PC-9 (cell line): ENCODE results near the gene CAPG. TPM values are rescaled to one million over a fixed set of nuclear protein-coding genes. Genes with fewer than 3 reads are reported as not detected.
"Not testable (repeated sequence)": the region's sequence is repeated elsewhere in the genome, so short reads cannot be mapped to it uniquely, and the experiment has no call there.

Experiments
- BruUV-seq: library from RNA; stranded (reverse); fragments of 400-500 nt; replicated peaks from 2 replicates; lab custom pipeline; 2021; lab: Mats Ljungman, UMichigan
- CTCF ChIA-PET: fragments of 300-600 bp; sonication (Branson Sonifier 250); formaldehyde crosslinking; loops from one replicate; lab custom pipeline; 2022; ENCODE audit warnings: antibody characterized with exemption; lab: Charles Lee
- POLR2A ChIA-PET: fragments of 300-600 bp; sonication (Branson Sonifier 250); formaldehyde crosslinking; loops from one replicate; lab custom pipeline; 2022; ENCODE audit warnings: antibody characterized with exemption; ENCODE audit not compliant: unreplicated experiment; lab: Charles Lee
- DNase-seq, 2 experiments: peaks; one replicate each; pipeline versions ENCODE4 v3.0.0 to v3.0.0-alpha.2; 2015 to 2022; ENCODE audit warnings: mixed read lengths in 1 of 2
- H2AFZ ChIP-seq: fragments of 200-600 bp; sonication (generic); 2 replicates; pipeline ENCODE4 v1.8.1; 2017; ENCODE audit warnings: antibody characterized with exemption
- H3F3A ChIP-seq: fragments of 200-600 bp; sonication (generic); 2 replicates; pipeline ENCODE4 v1.8.1; 2017; ENCODE audit warnings: antibody characterized with exemption, mild to moderate bottlenecking, low read depth; ENCODE audit not compliant: insufficient read depth
- H3K27ac ChIP-seq: fragments of 200-600 bp; sonication (generic); 2 replicates; pipeline ENCODE4 v1.6.1; 2016; ENCODE audit warnings: mixed run types
- H3K27me3 ChIP-seq: fragments of 200-600 bp; sonication (generic); 2 replicates; pipeline ENCODE4 v1.6.1; 2016; ENCODE audit warnings: low read depth, mixed run types; ENCODE audit not compliant: insufficient read depth
- H3K36me3 ChIP-seq: fragments of 200-600 bp; sonication (generic); 2 replicates; pipeline ENCODE4 v1.6.1; 2016; ENCODE audit warnings: low read depth, mixed run types
- H3K4me1 ChIP-seq: fragments of 200-600 bp; sonication (generic); replicated peaks from 2 replicates; pipeline ENCODE4 v1.6.1; 2016; ENCODE audit warnings: mixed run types; ENCODE audit not compliant: insufficient read depth
- H3K4me2 ChIP-seq: fragments of 200-600 bp; sonication (generic); 2 replicates; pipeline ENCODE4 v1.6.1; 2017; ENCODE audit warnings: mixed run types
- H3K4me3 ChIP-seq: fragments of 200-600 bp; sonication (generic); 2 replicates; pipeline ENCODE4 v1.6.1; 2016; ENCODE audit warnings: mixed run types
- H3K79me2 ChIP-seq: fragments of 200-600 bp; sonication (generic); 2 replicates; pipeline ENCODE4 v1.6.1; 2017; ENCODE audit warnings: low read depth, mixed run types
- H3K9me2 ChIP-seq: fragments of 200-600 bp; sonication (generic); 2 replicates; pipeline ENCODE4 v1.8.1; 2017; ENCODE audit warnings: mild to moderate bottlenecking; ENCODE audit not compliant: insufficient read depth
- H3K9me3 ChIP-seq: fragments of 200-600 bp; sonication (generic); 2 replicates; pipeline ENCODE4 v1.8.1; 2016; ENCODE audit warnings: low read depth; ENCODE audit not compliant: insufficient read depth
- H4K20me1 ChIP-seq: fragments of 200-600 bp; sonication (generic); 2 replicates; pipeline ENCODE4 v1.8.1; 2017; ENCODE audit not compliant: insufficient read depth
- CTCF ChIP-seq: fragments of 200-600 bp; sonication (generic); conservative IDR thresholded peaks from 2 replicates; pipeline ENCODE4 v1.6.1; 2017; ENCODE audit warnings: mixed run types, antibody characterized with exemption, mild to moderate bottlenecking, moderate library complexity
- EZH2 ChIP-seq: fragments of 200-600 bp; sonication (generic); IDR thresholded peaks from 2 replicates; pipeline ENCODE4 v1.8.0; 2017; ENCODE audit warnings: antibody characterized with exemption, low read depth
- intact Hi-C: fragments of 100-400 bp; cut with micrococcal nuclease; formaldehyde crosslinking; loops from one replicate; pipeline ENCODE4 v1.10.0; 2022; ENCODE audit not compliant: unreplicated experiment
- total RNA-seq: library from RNA; stranded (reverse); gene quantifications from 2 replicates; pipeline ENCODE4 v1.2.3, GENCODE V29; 2021

CAPG gene
- total RNA-seq, 1 experiment from 2014 or later = 417 TPM

- no peaks in the 10 kb centered on the region for H3K9me2 ChIP-seq
- peaks cover 34% of the 10 kb centered on the region for H3K79me2 ChIP-seq
- no peak for TF ChIP-seq CTCF
- TF ChIP-seq EZH2 = no peak
- H3K4me2 ChIP-seq = peak overlapping the region; percentile 81
- no peaks in the 10 kb centered on the region for H3K36me3 ChIP-seq
- DNase-seq = no peak
- ChIA-PET POLR2A (interaction anchor here (0.6 to 0.7 kb wide), 2 partner anchors 31 to 124 kb away, joined by 4 to 31 read pairs; partner anchors contain the start of gene MAT2A), CTCF (interaction anchor here (0.6 kb wide), 1 partner anchor 60 kb away, joined by 6 read pairs; no protein-coding TSS in a partner anchor)
- H3F3A ChIP-seq = peaks cover 48% of the 10 kb centered on the region
- H3K27me3 ChIP-seq = no peaks in the 10 kb centered on the region
- no peak overlapping the region for H3K27ac ChIP-seq
- no peaks in the 10 kb centered on the region for H4K20me1 ChIP-seq
- H3K9me3 ChIP-seq = no peaks in the 10 kb centered on the region
- no peak overlapping the region for H3K4me3 ChIP-seq
- TSS peak; percentile 2 for BruUV-seq
- peaks cover 66% of the 10 kb centered on the region for H3K4me1 ChIP-seq
- no peak overlapping the region for H2AFZ ChIP-seq
- intact Hi-C loops = loop anchor here (5.0 kb wide), 3 partner anchors 88 to 458 kb away; partner anchors contain the start of gene TGOLN2
Observed at GRCh38 chr2:85414761-85415553, 4.8 kb upstream of the CAPG start.

GRCh38 chr2:85414421-85414759 lies 4.2 kb upstream of the CAPG start:
- ChIA-PET CTCF (interaction anchor here (0.6 kb wide), 1 partner anchor 59 kb away, joined by 6 read pairs; no protein-coding TSS in a partner anchor), POLR2A (interaction anchor here (0.6 to 0.7 kb wide), 6 partner anchors 31 to 124 kb away, joined by 4 to 31 read pairs (median 6); partner anchors contain the start of gene MAT2A)
- not testable (repeated sequence) for DNase-seq, H3K27me3 ChIP-seq, H3K9me3 ChIP-seq, H3K36me3 ChIP-seq, H4K20me1 ChIP-seq, BruUV-seq, H3K9me2 ChIP-seq, H2AFZ ChIP-seq
- intact Hi-C loops = loop anchor here (5.0 kb wide), 3 partner anchors 87 to 457 kb away; partner anchors contain the start of gene TGOLN2
- Histone ChIP-seq H3F3A (peaks cover 46% of the 10 kb centered on the region), H3K79me2 (peaks cover 39% of the 10 kb centered on the region), H3K4me3 (peak overlapping the region; percentile 84; the same call in 1 of the 2 replicates), H3K4me1 (peaks cover 66% of the 10 kb centered on the region), H3K4me2 (peak overlapping the region; percentile 81), H3K27ac (peak overlapping the region; percentile 79)

- intact Hi-C loops = loop anchor here (5.0 kb wide), 3 partner anchors 87 to 457 kb away; partner anchors contain the start of gene TGOLN2
- no TSS peak for BruUV-seq
- Histone ChIP-seq H3K4me2 (peak overlapping the region; percentile 81), H3K4me3 (peak overlapping the region; percentile 84), H3K9me3 (no peaks in the 10 kb centered on the region), H3K36me3 (no peaks in the 10 kb centered on the region), H3K27me3 (no peaks in the 10 kb centered on the region), H3K27ac (peak overlapping the region; percentile 79), H3F3A (peaks cover 44% of the 10 kb centered on the region), H3K9me2 (no peaks in the 10 kb centered on the region), H3K79me2 (peaks cover 40% of the 10 kb centered on the region), H4K20me1 (no peaks in the 10 kb centered on the region), H3K4me1 (peaks cover 66% of the 10 kb centered on the region), H2AFZ (peak overlapping the region; percentile 86)
- ChIA-PET POLR2A (interaction anchor here (0.6 to 1.2 kb wide), 7 partner anchors 30 to 138 kb away, joined by 3 to 31 read pairs (median 8); partner anchors contain the start of gene MAT2A), CTCF (interaction anchor here (0.6 kb wide), 1 partner anchor 59 kb away, joined by 6 read pairs; no protein-coding TSS in a partner anchor)
- peak; percentile 61 to 79 for DNase-seq
- TF ChIP-seq EZH2 = no peak
- TF ChIP-seq CTCF = no peak; the same call in 1 of the 2 replicates
Observed at GRCh38 chr2:85413592-85414420, 3.6 kb upstream of the CAPG start.
